ENCODE data around the gene THSD4.

DNA sequence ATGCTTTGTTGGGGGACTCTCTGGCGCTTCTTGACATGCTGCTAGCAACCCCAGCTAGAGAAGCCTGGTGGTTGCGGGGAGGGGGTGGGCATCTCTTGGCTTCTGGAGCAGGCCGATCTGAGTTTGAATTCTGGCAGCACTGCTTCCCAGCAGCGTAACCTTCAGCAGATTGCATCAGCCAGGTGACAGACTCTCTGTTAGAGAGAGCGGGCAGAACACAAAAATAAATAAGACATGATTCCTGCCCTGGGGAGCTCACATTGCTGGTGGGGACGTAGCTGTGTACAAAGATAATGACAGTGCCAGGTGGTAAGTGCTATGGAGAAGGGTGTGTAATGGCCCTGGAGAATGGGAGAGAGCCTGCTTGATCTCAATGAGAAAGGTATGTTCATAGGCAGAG, 87.4 kb downstream of the THSD4 start:
- TF ChIP-seq CTCF (IDR thresholded peaks at IDR 0.05; ENCODE audit: low read depth, low read length, poor library complexity, severe bottlenecking) (no peak), EZH2phosphoT487 (IDR thresholded peaks at IDR 0.05; ENCODE audit: borderline replicate concordance, low read length) (no peak)
